Measurements from ENCODE around the gene CD96.

DNA sequence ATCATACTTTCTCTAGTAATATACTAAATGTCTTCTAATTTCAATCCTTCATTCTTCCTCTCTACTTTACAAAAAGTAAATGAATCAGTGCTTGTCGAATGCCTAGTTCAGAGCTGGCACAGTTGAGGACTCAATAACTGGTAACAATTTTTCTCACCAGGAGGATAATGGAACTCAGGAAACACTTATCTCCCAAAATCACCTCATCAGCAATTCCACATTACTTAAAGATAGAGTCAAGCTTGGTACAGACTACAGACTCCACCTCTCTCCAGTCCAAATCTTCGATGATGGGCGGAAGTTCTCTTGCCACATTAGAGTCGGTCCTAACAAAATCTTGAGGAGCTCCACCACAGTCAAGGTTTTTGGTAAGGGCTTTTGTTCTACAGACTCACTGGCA, 36.9 kb downstream of the CD96 start:
- TF ChIP-seq EGR1 (IDR thresholded peaks at IDR 0.05) (no peak), EP300 (IDR thresholded peaks at IDR 0.05; ENCODE audit: borderline replicate concordance) (no peak), MAX (IDR thresholded peaks at IDR 0.05) (no peak), YY1 (IDR thresholded peaks at IDR 0.05; ENCODE audit: low read depth) (no peak), NFIC (IDR thresholded peaks at IDR 0.05) (no peak)
- TF ChIP-seq, protein P1, sequence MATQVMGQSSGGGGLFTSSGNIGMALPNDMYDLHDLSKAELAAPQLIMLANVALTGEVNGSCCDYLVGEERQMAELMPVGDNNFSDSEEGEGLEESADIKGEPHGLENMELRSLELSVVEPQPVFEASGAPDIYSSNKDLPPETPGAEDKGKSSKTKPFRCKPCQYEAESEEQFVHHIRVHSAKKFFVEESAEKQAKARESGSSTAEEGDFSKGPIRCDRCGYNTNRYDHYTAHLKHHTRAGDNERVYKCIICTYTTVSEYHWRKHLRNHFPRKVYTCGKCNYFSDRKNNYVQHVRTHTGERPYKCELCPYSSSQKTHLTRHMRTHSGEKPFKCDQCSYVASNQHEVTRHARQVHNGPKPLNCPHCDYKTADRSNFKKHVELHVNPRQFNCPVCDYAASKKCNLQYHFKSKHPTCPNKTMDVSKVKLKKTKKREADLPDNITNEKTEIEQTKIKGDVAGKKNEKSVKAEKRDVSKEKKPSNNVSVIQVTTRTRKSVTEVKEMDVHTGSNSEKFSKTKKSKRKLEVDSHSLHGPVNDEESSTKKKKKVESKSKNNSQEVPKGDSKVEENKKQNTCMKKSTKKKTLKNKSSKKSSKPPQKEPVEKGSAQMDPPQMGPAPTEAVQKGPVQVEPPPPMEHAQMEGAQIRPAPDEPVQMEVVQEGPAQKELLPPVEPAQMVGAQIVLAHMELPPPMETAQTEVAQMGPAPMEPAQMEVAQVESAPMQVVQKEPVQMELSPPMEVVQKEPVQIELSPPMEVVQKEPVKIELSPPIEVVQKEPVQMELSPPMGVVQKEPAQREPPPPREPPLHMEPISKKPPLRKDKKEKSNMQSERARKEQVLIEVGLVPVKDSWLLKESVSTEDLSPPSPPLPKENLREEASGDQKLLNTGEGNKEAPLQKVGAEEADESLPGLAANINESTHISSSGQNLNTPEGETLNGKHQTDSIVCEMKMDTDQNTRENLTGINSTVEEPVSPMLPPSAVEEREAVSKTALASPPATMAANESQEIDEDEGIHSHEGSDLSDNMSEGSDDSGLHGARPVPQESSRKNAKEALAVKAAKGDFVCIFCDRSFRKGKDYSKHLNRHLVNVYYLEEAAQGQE (IDR thresholded peaks at IDR 0.05; ENCODE audit: low read depth), result no peak
